Activated CD4-positive, alpha-beta T cell treated with anti-CD3 and anti-CD28 coated beads, Interleukin-2, amount 50 U/mL, for 4 hours (primary cell): ENCODE measurements around the gene LIPE.

ENCODE experiments used
- DNase-seq, 2 experiments: peaks; one replicate each; pipeline ENCODE4 v3.0.0-alpha.2; 2020

The LIPE gene

GRCh38 chr19:42445948-42446347 lies 18.8 kb upstream of the LIPE start:
- DNase-seq: no peak

GRCh38 chr19:42443944-42444398 lies 16.8 kb upstream of the LIPE start:
- DNase-seq: no peak

GRCh38 chr19:42442833-42443232 lies 15.6 kb upstream of the LIPE start, which contains the start of gene CXCL17:
Gene CXCL17, minus strand, starts transcription at chr19:42442946. Its CDS starts 114 bp downstream, at chr19:42442832.
- no peak for DNase-seq

- DNase-seq: no peak
Measured at GRCh38 chr19:42441049-42441445, 13.9 kb upstream of the LIPE start.

- DNase-seq: peak; percentile 77 to 80
Measured at GRCh38 chr19:42440357-42441048, 13.3 kb upstream of the LIPE start.

- no peak for DNase-seq
Measured at GRCh38 chr19:42436006-42436405, 8.8 kb upstream of the LIPE start.

GRCh38 chr19:42435316-42435715 lies 8.1 kb upstream of the LIPE start:
- no peak for DNase-seq

GRCh38 chr19:42433503-42434260 lies 6.5 kb upstream of the LIPE start:
- peak; percentile 62 to 64 for DNase-seq

- DNase-seq: no peak
Measured at GRCh38 chr19:42431486-42431885, 4.3 kb upstream of the LIPE start.

GRCh38 chr19:42428676-42429075 lies 1.5 kb upstream of the LIPE start:
- DNase-seq: no peak

- no peak for DNase-seq
Measured at GRCh38 chr19:42426643-42427042, 545 bp downstream of the LIPE start.

- DNase-seq: no peak
Measured at GRCh38 chr19:42424712-42425131, 2.5 kb downstream of the LIPE start.

GRCh38 chr19:42424345-42424707 lies 2.9 kb downstream of the LIPE start:
- DNase-seq: no peak

- peak; percentile 93 to 94 for DNase-seq
Measured at GRCh38 chr19:42423462-42424344, 3.5 kb downstream of the LIPE start.

- peak; percentile 36 to 37 for DNase-seq
Measured at GRCh38 chr19:42422901-42423461, 4.2 kb downstream of the LIPE start.

GRCh38 chr19:42422092-42422900 lies 4.9 kb downstream of the LIPE start:
- DNase-seq: no peak

- no peak for DNase-seq
Measured at GRCh38 chr19:42421591-42422031, 5.6 kb downstream of the LIPE start.

- no peak for DNase-seq
Measured at GRCh38 chr19:42421101-42421500, 6.1 kb downstream of the LIPE start.

- DNase-seq: peak; percentile 81 to 82
Measured at GRCh38 chr19:42420055-42420544, 7.1 kb downstream of the LIPE start.

- DNase-seq: no peak
Measured at GRCh38 chr19:42419309-42419708, 7.9 kb downstream of the LIPE start.

GRCh38 chr19:42412661-42413076 lies 14.5 kb downstream of the LIPE start:
- no peak for DNase-seq

GRCh38 chr19:42412227-42412626 lies 15.0 kb downstream of the LIPE start:
- DNase-seq: no peak
